ENCODE results near the gene LMCD1. TPM values are rescaled to one million over a fixed set of nuclear protein-coding genes. Genes with fewer than 3 reads are reported as not detected.

LMCD1 gene
- total and polyA plus RNA-seq, 12 donors = 18.6 to 459 (median 45.7) TPM

DNA sequence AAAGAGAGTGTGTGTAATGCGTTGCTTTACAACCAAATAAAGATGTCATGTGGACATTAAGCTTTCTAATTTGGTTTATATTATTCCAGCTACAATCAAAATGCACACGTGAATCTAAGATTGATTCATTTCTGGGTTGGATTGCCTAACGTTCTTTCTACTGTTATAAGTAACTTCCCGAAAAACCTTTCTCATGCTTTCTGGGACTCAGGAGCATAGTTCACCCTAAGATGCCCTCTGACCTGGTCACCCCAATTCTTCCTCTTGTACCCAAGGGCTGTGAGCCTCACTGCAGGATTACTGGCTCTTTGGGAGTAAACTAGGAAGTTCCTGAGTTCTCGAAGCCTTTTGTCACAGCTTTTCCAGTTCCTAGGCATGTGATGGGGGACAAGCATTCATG, 12.7 kb upstream of the LMCD1 start:
- DNase-seq (no peak), ATAC-seq (no peak)
- Histone ChIP-seq H3K27ac (peak overlapping the region in 1 of 10 donors; percentile 1), H3K9me3 (peaks cover 0 to 7% (median 3%) of the 10 kb centered on the region in 11 donors), H3K4me3 (no peak overlapping the region), H3K36me3 (no peaks in the 10 kb centered on the region), H3K4me1 (peaks cover 0 to 40% (median 25%) of the 10 kb centered on the region in 9 donors), H3K27me3 (no peaks in the 10 kb centered on the region)
- intact Hi-C loops (cut with DNase I) = loop anchor here in 1 of 10 donors (10.0 kb wide), 1 partner anchor 116 kb away; no protein-coding TSS in a partner anchor
- 66 to 73% methylated on average over 5 of the region's 5 CpGs for WGBS, 2 donors
- TF ChIP-seq, protein P1, sequence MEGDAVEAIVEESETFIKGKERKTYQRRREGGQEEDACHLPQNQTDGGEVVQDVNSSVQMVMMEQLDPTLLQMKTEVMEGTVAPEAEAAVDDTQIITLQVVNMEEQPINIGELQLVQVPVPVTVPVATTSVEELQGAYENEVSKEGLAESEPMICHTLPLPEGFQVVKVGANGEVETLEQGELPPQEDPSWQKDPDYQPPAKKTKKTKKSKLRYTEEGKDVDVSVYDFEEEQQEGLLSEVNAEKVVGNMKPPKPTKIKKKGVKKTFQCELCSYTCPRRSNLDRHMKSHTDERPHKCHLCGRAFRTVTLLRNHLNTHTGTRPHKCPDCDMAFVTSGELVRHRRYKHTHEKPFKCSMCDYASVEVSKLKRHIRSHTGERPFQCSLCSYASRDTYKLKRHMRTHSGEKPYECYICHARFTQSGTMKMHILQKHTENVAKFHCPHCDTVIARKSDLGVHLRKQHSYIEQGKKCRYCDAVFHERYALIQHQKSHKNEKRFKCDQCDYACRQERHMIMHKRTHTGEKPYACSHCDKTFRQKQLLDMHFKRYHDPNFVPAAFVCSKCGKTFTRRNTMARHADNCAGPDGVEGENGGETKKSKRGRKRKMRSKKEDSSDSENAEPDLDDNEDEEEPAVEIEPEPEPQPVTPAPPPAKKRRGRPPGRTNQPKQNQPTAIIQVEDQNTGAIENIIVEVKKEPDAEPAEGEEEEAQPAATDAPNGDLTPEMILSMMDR (IDR thresholded peaks at IDR 0.05) = no peak

DNA sequence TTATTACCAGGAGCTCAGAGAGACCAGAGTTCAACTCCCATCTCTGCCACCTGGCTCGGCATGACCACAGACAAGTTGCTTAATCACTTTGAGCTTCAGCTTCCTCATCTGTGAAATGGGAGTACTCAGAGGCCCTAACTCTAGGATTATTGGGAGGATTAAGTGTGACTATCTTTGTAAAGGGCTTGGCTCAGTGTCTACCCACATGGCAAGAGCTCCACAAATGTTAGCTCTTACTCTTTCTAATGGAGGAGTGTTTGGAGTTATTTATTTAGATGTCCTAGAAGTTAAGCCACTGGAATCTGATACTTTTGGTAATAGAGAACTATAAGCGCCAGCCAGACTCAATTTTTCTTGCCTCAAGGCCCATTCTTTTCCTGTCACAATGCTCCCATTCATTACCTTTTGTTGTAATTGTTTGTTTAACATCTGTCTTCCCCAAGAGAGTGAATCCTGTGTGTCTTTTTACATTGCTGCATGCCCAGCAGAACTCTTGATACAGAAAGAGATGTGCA, 12.3 kb upstream of the LMCD1 start:
- Histone ChIP-seq H3K36me3 (peaks cover 0 to 3% (median 0%) of the 10 kb centered on the region in 9 donors), H3K4me3 (no peak overlapping the region), H3K4me1 (peaks cover 0 to 39% (median 24%) of the 10 kb centered on the region in 9 donors), H3K9me3 (peaks cover 0 to 7% (median 3%) of the 10 kb centered on the region in 11 donors), H3K27me3 (no peaks in the 10 kb centered on the region), H3K27ac (peak overlapping the region in 1 of 10 donors; percentile 1)
- TF ChIP-seq, protein P1 (IDR thresholded peaks at IDR 0.05) = no peak
- 88 to 98% methylated on average over 2 of the region's 2 CpGs for WGBS, 2 donors
- intact Hi-C loops (cut with DNase I) = loop anchor here in 1 of 10 donors (10.0 kb wide), 1 partner anchor 115 kb away; no protein-coding TSS in a partner anchor
- no peak for DNase-seq
- no peak for ATAC-seq

DNA sequence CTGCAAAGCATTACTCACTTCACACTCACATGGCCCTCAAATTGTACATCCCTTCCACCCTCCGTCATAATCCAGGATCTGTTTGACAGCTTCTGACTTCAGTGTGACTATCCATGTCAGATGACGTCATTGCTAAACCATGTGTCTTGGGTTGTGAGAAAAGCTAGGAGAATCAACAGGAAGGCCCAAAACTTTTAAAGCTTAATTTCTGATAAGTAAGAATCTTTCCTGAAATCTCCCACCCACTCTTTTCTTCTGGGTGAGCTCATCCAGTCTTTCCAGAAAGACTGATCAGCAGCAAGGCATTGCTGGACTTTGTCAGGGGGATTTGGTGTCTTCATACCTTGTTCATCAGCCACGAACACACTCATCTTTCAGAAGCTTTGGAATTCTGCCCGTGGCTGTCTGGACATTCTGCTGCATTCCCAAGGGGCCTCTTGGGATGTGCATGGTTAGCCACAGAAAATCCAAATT, 11.5 kb upstream of the LMCD1 start:
- intact Hi-C loops (cut with DNase I) = no loop called here
- H3K27ac ChIP-seq = peak overlapping the region in 1 of 10 donors; percentile 1
- TF ChIP-seq, protein P1 (IDR thresholded peaks at IDR 0.05) = no peak
- peaks cover 0 to 39% (median 24%) of the 10 kb centered on the region in 9 donors for H3K4me1 ChIP-seq
- H3K36me3 ChIP-seq = peaks cover 0 to 4% (median 0%) of the 10 kb centered on the region in 9 donors
- H3K9me3 ChIP-seq = peaks cover 0 to 2% (median 0%) of the 10 kb centered on the region in 11 donors
- H3K4me3 ChIP-seq = no peak overlapping the region
- ATAC-seq = peak in 3 of 8 donors; percentile 28 to 40 (median 32)
- H3K27me3 ChIP-seq = no peaks in the 10 kb centered on the region
- no peak for DNase-seq
- WGBS, 2 donors = 34% methylated on average over 4 of the region's 4 CpGs

DNA sequence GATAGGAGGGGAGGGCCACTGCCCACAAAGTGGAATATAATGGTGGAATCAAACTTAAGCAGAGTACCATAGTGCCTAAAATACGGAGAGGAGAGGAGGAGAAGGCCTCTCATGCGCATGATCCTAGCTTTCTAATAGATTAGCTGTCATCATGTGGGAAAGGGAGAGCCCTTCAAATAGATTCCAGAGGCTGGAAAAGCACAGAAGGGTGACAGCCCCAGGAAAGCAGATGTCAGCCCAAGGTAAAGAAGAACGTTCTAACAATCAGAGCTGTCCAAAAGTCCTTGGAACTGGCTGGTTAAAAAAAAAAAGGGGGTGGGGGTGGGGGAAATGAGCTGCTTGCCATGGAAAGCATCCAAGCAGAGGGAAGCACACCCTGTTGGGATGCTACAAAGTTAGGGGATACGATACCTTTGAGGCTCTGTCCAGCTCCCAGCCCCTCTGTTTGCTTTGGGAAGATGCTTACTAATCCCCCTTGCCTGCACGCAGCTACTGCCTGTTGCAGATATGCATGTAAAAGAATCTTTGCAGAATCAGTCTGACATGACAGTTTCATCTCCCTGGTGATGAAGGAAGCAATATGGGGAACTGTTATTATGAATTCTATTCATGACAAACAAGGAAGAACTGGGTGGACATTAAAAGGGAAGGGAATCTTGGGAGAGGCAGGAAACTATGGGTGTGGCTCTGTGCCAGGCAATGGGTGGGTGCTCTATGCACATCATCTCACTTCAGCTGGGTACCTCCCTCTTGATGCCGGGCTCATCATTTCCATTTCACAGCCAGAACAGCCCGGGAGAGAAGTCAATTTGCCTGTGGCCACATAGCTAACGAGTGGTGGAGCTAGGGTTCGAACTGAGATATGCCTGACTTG, 10.1 kb upstream of the LMCD1 start:
- Histone ChIP-seq H3K9me3 (no peaks in the 10 kb centered on the region), H3K4me3 (no peak overlapping the region), H3K4me1 (peaks cover 0 to 34% (median 21%) of the 10 kb centered on the region in 9 donors), H3K27me3 (no peaks in the 10 kb centered on the region), H3K27ac (peak overlapping the region in 3 of 10 donors; percentile 10 to 22 (median 13)), H3K36me3 (peaks cover 0 to 4% (median 0%) of the 10 kb centered on the region in 9 donors)
- intact Hi-C loops (cut with DNase I) = no loop called here
- ATAC-seq = peak in 5 of 8 donors; percentile 21 to 75 (median 54)
- DNase-seq = peak in 1 of 2 donors; percentile 37
- WGBS, 2 donors = 66 to 68% methylated on average over 9 of the region's 9 CpGs
- TF ChIP-seq, protein P1 (IDR thresholded peaks at IDR 0.05) = no peak

All from heart right ventricle (tissue), 16 donors.